Loucy (cell line): ENCODE data around the gene MYG1.

Experiments
- H2AFZ ChIP-seq: fragments of 200-600 bp; sonication (generic); 2 replicates; pipeline ENCODE4 v1.6.0; 2016; ENCODE audit warnings: antibody characterized with exemption, mild to moderate bottlenecking, low read length, moderate library complexity
- H3F3A ChIP-seq: fragments of 200-600 bp; 2 replicates; pipeline ENCODE4 v1.6.0; 2016; ENCODE audit warnings: antibody characterized with exemption, low read depth, mild to moderate bottlenecking
- H3K27me3 ChIP-seq: fragments of 200-600 bp; sonication (generic); 2 replicates; pipeline ENCODE4 v1.6.1; 2014; ENCODE audit warnings: low read length, mild to moderate bottlenecking; ENCODE audit not compliant: insufficient read depth, poor library complexity, severe bottlenecking
- H3K36me3 ChIP-seq: fragments of 200-600 bp; sonication (generic); 2 replicates; pipeline ENCODE4 v1.6.1; 2016; ENCODE audit warnings: low read length; ENCODE audit not compliant: insufficient read depth
- H3K4me1 ChIP-seq: fragments of 200-600 bp; sonication (generic); 2 replicates; pipeline ENCODE4 v1.5.1; 2014; ENCODE audit warnings: low read length, mild to moderate bottlenecking; ENCODE audit not compliant: insufficient read depth, poor library complexity, severe bottlenecking
- H3K4me2 ChIP-seq: fragments of 200-600 bp; sonication (generic); 2 replicates; pipeline ENCODE4 v1.6.0; 2014; ENCODE audit warnings: antibody characterized with exemption, low read length, low read depth, mild to moderate bottlenecking; ENCODE audit not compliant: poor library complexity, severe bottlenecking
- H3K4me3 ChIP-seq: fragments of 200-600 bp; sonication (generic); 2 replicates; pipeline ENCODE4 v1.5.1; 2014; ENCODE audit warnings: low read length, mild to moderate bottlenecking, mixed read lengths; ENCODE audit not compliant: poor library complexity, severe bottlenecking
- H3K79me2 ChIP-seq: fragments of 200-600 bp; sonication (generic); 2 replicates; pipeline ENCODE4 v1.6.1; 2014; ENCODE audit warnings: low read length; ENCODE audit not compliant: insufficient read depth
- H3K9ac ChIP-seq: fragments of 200-600 bp; sonication (generic); 2 replicates; pipeline ENCODE4 v1.6.0; 2014; ENCODE audit warnings: mild to moderate bottlenecking, low read depth, low read length, moderate library complexity; ENCODE audit not compliant: poor library complexity, severe bottlenecking
- H3K9me2 ChIP-seq: fragments of 200-600 bp; sonication (generic); replicated peaks from 2 replicates; pipeline ENCODE4 v1.6.1; 2016; ENCODE audit warnings: low read depth, low read length, mixed read lengths
- H3K9me3 ChIP-seq: fragments of 200-600 bp; sonication (generic); 2 replicates; pipeline ENCODE4 v1.6.1; 2014; ENCODE audit warnings: mild to moderate bottlenecking, antibody characterized with exemption, low read length, low read depth; ENCODE audit not compliant: insufficient read depth
- H4K20me1 ChIP-seq: fragments of 200-600 bp; sonication (generic); 2 replicates; pipeline ENCODE4 v1.6.0; 2014; ENCODE audit warnings: antibody characterized with exemption, low read length, mild to moderate bottlenecking; ENCODE audit not compliant: insufficient read depth, poor library complexity, severe bottlenecking
- CTCF ChIP-seq: fragments of 200-600 bp; sonication (generic); conservative IDR thresholded peaks from 2 replicates; pipeline ENCODE4 v1.5.1; 2014; ENCODE audit warnings: mild to moderate bottlenecking, antibody characterized with exemption, low read length
- EZH2phosphoT487 ChIP-seq: fragments of 200-600 bp; IDR thresholded peaks from 2 replicates; pipeline ENCODE4 v1.6.1; 2018; ENCODE audit warnings: antibody characterized with exemption, mild to moderate bottlenecking, moderate library complexity, borderline replicate concordance

Gene MYG1

DNA sequence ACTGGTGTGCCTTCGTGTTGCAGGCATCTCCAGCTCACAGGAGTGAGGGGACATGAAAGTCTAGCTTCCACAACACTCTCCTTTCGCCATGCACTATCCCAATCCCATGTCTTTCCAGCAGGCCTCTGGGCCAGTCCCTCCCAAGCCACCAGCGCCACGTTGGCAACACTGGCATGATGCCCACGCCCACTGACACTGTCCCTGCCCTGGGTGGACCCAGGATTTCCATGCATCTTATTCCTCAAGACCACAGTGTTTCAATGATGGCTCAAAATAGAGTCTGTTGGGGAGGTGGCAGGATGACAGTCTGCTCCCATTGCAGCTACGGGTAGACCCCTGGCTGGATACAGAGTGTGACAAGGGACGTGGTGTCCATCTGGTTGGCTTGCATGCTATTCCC, 34.4 kb downstream of the MYG1 start:
- Histone ChIP-seq H3K79me2 (no peaks in the 10 kb centered on the region), H3K36me3 (no peaks in the 10 kb centered on the region), H3K4me1 (peaks cover 10% of the 10 kb centered on the region), H4K20me1 (no peaks in the 10 kb centered on the region), H3K9me2 (no peaks in the 10 kb centered on the region), H3F3A (no peaks in the 10 kb centered on the region), H3K4me3 (no peak overlapping the region), H3K27me3 (no peaks in the 10 kb centered on the region), H2AFZ (no peak overlapping the region), H3K4me2 (no peak overlapping the region), H3K9me3 (no peaks in the 10 kb centered on the region), H3K9ac (no peak overlapping the region)
- TF ChIP-seq EZH2phosphoT487 = no peak
- TF ChIP-seq CTCF = no peak

GRCh38 chr12:53334822-53335221, 35.3 kb downstream of the MYG1 start:
- H3K4me1 ChIP-seq = peaks cover 10% of the 10 kb centered on the region
- H4K20me1 ChIP-seq = no peaks in the 10 kb centered on the region
- H3K9me2 ChIP-seq = no peaks in the 10 kb centered on the region
- no peak overlapping the region for H3K4me3 ChIP-seq
- H3K79me2 ChIP-seq = no peaks in the 10 kb centered on the region
- H2AFZ ChIP-seq = no peak overlapping the region
- H3F3A ChIP-seq = no peaks in the 10 kb centered on the region
- H3K4me2 ChIP-seq = no peak overlapping the region
- no peaks in the 10 kb centered on the region for H3K36me3 ChIP-seq
- no peak overlapping the region for H3K9ac ChIP-seq
- H3K27me3 ChIP-seq = no peaks in the 10 kb centered on the region
- no peaks in the 10 kb centered on the region for H3K9me3 ChIP-seq
- TF ChIP-seq CTCF (no peak), EZH2phosphoT487 (no peak)

- H3K9me3 ChIP-seq = no peaks in the 10 kb centered on the region
- peaks cover 10% of the 10 kb centered on the region for H3K4me1 ChIP-seq
- H3K27me3 ChIP-seq = no peaks in the 10 kb centered on the region
- no peak within 1 kb of the TSS for H3K4me3 ChIP-seq
- no peaks in the 10 kb centered on the region for H3K36me3 ChIP-seq
- H3K9me2 ChIP-seq = no peaks in the 10 kb centered on the region
- H3F3A ChIP-seq = no peaks in the 10 kb centered on the region
- TF ChIP-seq EZH2phosphoT487 (no peak), CTCF (no peak)
- no peaks in the 10 kb centered on the region for H4K20me1 ChIP-seq
- H3K4me2 ChIP-seq = no peak within 1 kb of the TSS
- H3K9ac ChIP-seq = no peak within 1 kb of the TSS
- H2AFZ ChIP-seq = no peak within 1 kb of the TSS
- H3K79me2 ChIP-seq = no peaks in the 10 kb centered on the region
Measured at GRCh38 chr12:53336181-53336681, 36.7 kb downstream of the MYG1 start, which contains the start of gene SP7. Gene SP7, minus strand, starts transcription at chr12:53336354. Its CDS starts 708 bp downstream, at chr12:53335646.
